ENCODE measurements around the gene TNKS1BP1.

- TF ChIP-seq, protein P1, sequence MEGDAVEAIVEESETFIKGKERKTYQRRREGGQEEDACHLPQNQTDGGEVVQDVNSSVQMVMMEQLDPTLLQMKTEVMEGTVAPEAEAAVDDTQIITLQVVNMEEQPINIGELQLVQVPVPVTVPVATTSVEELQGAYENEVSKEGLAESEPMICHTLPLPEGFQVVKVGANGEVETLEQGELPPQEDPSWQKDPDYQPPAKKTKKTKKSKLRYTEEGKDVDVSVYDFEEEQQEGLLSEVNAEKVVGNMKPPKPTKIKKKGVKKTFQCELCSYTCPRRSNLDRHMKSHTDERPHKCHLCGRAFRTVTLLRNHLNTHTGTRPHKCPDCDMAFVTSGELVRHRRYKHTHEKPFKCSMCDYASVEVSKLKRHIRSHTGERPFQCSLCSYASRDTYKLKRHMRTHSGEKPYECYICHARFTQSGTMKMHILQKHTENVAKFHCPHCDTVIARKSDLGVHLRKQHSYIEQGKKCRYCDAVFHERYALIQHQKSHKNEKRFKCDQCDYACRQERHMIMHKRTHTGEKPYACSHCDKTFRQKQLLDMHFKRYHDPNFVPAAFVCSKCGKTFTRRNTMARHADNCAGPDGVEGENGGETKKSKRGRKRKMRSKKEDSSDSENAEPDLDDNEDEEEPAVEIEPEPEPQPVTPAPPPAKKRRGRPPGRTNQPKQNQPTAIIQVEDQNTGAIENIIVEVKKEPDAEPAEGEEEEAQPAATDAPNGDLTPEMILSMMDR (IDR thresholded peaks at IDR 0.05), result no peak
- no peak for TF ChIP-seq ZNF232 (CRISPR knock-in tag; IDR thresholded peaks at IDR 0.05)
Measured at GRCh38 chr11:57357310-57357709, 32.6 kb upstream of the TNKS1BP1 start.

All from WTC11 (cell line).